ENCODE data around the gene SNRPB2.

Gene SNRPB2

DNA sequence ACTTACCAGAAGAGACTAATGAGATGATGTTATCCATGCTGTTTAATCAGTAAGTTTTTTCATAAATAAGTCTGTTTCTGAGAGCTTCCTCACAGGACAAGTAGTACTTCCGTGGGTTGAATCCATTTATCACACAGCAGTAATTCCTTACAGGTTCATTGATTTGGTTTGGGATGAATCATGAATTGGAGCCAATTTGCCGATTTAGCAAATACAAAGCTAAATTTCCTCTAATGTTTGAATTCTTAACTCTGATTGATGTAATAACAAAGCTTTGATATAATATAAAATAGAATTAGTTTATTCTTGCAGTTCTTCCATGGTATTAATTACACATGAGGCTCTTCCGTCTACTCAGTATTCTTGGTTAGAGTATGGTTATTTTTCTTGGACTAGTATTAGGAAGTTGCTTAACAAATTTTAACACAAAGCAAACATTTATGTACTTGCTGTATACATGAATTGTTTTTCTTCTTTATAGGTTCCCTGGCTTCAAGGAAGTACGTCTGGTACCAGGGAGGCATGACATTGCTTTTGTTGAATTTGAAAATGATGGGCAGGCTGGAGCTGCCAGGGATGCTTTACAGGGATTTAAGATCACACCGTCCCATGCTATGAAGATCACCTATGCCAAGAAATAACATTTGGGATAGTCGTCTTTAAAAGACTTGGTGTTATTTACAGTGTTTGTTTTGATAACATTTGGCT, 10.7 kb downstream of the SNRPB2 start:
- no peak for DNase-seq

GRCh38 chr20:16744178-16744807, 14.5 kb downstream of the SNRPB2 start:
- no peak for DNase-seq

DNA sequence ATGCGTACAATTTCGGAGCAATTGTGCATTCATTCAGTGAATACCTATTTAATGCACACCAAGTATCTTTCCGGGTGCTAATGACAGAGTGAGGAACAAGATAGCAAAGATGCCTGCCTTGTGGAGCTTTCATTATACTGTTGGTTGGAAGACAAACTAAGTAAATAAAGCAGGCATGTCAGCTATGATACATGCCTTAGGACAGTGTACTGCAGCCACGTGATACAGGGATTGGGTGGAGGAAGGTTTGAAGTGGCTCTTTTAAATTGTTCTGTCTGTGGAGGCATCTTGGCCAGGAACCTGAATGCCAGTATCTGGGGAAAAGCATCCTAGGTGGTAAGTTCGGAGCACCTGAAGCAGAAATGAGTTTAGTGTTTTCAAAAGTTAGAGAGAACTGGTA, 15.4 kb downstream of the SNRPB2 start:
- DNase-seq, result no peak

GRCh38 chr20:16747291-16747811, 17.5 kb downstream of the SNRPB2 start:
- no peak for DNase-seq

GRCh38 chr20:16748308-16748900, 18.6 kb downstream of the SNRPB2 start, which contains the start of gene OTOR:
Gene OTOR, plus strand, starts transcription at chr20:16748358. Its CDS starts 44 bp downstream, at chr20:16748402.
- no peak for DNase-seq

GRCh38 chr20:16749573-16749972, 19.7 kb downstream of the SNRPB2 start:
- no peak for DNase-seq

DNA sequence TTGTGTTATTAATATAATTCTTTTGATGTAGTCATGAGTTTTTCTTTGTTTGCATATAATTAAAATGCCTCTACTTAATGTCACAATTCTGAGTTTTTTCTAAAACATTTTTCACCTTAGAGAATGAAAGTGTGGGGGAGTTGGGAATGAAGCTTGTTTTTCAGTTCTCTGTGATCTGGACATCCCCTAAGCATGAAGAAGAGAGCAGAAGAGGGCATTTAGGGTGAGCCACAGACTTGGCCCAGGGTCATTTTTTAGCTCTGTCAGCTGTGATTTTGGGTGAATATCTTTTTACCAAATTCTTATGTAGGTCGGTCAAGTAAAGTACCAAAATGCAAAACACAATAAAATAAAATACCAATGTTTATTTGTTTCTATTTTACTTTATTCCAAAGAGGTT, 22.3 kb downstream of the SNRPB2 start:
- DNase-seq, result no peak

DNA sequence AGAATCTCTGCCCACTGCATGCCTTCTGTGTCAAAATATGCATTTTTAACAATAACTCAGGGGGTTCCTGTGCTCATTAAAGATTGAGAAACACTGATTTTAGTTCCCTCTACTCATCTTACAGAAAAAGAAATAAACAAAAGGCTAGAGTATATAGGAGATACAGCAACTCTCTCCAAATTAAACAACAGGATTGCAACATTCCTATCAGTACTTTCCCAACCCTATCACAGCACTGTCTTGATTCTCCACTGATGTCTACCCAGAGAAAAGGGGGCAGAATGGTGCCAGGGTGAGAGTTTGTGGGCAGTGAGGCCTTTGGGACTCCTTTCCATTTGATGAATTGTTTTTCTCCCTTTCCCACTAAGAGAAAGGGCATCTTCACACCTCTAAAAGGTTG, 23.1 kb downstream of the SNRPB2 start:
- DNase-seq, result no peak

GRCh38 chr20:16758454-16759180, 28.8 kb downstream of the SNRPB2 start:
- DNase-seq, result no peak

DNA sequence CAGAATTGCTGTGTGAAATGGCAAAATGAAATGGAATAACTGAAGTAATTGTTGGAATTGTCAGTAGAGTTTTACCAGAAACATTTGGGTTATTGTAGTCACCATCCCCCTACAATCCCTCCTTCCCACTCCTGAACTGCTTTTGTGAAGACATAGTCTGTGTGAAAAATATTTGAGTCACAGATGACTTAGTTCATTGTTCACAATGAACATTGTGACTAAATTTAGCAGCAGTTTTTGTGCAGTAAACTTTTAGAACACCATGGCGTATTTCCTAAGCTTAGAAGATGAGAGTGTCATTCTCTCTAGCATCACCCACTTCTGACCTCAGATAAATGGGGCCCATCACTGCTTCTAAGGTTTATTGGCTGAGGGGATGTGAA, 29.3 kb downstream of the SNRPB2 start:
- DNase-seq, result no peak

GRCh38 chr20:16760431-16761304, 30.8 kb downstream of the SNRPB2 start:
- no peak for DNase-seq

- DNase-seq, result peak; percentile 19 to 28
Observed at GRCh38 chr20:16761305-16761829, 31.5 kb downstream of the SNRPB2 start.

- no peak for DNase-seq
Observed at GRCh38 chr20:16764560-16764959, 34.7 kb downstream of the SNRPB2 start.

DNA sequence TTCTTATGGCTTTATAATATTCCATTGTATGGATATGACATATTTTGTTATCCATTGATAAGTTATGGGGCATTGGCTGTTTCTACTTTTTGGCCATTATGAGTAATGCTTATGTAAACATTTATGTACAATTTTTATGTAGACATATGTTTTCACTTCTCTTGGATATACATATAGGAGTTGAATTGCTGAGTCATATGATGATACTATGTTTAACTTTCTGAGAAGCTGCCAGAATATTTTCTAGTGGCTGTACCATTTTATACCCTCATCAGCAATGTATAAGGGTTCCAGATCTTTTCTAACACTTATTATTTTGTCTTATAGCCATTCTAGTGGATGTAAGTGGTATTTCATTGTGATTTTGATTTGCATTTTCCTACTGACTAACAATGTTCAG, 41.4 kb downstream of the SNRPB2 start:
- DNase-seq, result no peak

- no peak for DNase-seq
Observed at GRCh38 chr20:16775961-16776360, 46.1 kb downstream of the SNRPB2 start.

DNA sequence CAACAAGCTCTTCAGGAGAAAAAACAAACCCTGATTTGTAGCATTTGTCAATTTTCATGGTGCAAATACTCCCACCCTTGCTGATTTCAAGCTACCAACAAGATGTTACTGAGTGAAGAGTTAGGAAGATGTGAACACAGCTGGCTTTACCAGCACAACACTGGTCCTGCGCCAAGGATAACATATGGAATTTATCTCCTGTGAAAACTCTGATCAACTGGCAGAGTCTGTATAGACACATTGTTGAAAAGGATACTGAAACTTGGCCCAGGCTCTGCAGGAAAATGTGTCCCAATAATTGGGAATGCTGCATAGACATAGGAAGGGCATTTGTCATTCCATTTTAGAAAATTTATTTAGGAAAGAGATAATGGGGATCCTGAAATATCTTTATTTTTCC, 47.3 kb downstream of the SNRPB2 start:
- no peak for DNase-seq

GRCh38 chr20:16778159-16778558, 48.3 kb downstream of the SNRPB2 start:
- DNase-seq, result no peak

- DNase-seq, result no peak
Observed at GRCh38 chr20:16781496-16781895, 51.7 kb downstream of the SNRPB2 start.

- no peak for DNase-seq
Observed at GRCh38 chr20:16785226-16785625, 55.4 kb downstream of the SNRPB2 start.

All from stimulated activated CD4-positive, alpha-beta T cell treated with anti-CD3 and anti-CD28 coated beads, Interleukin-2, amount 100 ng/mL, for 24 hours (primary cell).